NCI-H345 (cell line): ENCODE measurements around the gene KCNQ1.
A peak's percentile ranks its signal among the peaks of the same experiment; 100 is the strongest.

Experiments used
- DNase-seq: peaks from one replicate; lab custom pipeline; 2025; lab: John Stamatoyannopoulos, UW

Gene KCNQ1

DNA sequence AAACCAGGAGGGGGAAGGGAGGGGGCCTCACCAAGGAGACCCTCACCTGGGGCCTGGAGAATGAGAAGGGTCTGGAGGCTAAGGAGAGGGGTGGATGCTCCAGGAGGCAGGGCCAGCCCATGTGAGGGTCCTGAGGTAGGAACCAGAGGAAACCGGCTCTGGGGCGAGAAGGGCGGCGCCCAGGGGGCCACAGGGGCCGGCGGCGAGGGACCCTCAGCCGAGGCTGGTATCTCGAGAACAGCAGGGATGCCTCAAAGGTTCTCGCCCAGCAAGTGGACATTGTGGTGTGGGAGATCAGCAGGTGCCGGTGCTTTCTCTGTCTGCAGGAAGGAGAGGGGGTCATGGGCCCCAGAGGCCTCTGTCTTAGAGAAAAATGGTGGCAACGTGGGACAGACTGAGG lies 392.8 kb downstream of the KCNQ1 start:
- no peak for DNase-seq

DNA sequence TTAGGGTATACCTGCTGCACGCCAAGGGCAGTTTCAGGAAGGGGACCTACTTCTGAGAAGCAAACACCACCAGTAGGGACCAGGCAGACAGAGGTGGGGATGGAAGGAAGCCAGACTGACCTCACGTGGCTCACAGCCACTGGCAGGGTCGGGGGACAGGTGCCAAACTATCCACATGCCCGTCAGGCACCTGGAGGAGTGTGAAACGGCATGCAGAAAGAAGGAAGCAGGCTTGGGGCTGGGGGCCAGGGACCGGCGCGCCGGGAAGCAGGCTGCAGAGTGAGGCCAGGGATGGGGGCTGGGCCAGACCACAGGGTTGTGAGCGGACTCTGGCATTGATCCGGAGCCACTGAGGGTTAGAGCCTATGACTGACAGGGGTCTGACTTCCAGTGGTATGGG lies 393.3 kb downstream of the KCNQ1 start:
- no peak for DNase-seq

DNA sequence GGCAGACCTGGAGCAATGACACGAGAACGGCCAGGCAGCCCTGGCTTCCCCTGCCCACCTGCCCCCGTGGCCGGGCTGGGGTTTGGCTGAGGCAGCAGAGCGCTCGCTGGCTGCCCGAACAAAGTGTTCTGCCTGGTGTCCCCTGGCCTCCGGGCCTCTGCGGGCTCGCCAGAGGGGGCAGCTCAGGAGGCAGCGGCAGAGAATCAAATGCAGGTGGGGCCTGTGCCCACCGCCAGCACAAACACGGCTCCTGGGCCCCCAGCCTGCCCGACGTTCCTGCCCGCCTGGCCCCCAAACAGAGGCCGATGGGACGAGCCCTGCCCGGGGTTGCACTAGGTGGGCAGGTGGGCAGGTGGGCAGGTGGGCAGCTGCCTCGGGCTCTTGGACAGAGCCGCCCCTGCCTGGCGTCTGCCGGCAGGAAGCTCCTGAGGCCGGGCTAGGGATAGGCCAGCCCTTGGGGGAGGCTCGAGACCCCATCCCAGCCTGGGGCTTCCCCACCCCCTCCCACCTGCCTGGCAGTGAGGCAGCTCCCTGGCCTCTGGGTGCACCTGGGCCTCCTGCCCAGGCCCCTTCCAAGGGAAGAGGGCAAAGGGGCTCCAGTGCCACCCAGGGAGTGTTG lies 394.0 kb downstream of the KCNQ1 start:
- DNase-seq: no peak

DNA sequence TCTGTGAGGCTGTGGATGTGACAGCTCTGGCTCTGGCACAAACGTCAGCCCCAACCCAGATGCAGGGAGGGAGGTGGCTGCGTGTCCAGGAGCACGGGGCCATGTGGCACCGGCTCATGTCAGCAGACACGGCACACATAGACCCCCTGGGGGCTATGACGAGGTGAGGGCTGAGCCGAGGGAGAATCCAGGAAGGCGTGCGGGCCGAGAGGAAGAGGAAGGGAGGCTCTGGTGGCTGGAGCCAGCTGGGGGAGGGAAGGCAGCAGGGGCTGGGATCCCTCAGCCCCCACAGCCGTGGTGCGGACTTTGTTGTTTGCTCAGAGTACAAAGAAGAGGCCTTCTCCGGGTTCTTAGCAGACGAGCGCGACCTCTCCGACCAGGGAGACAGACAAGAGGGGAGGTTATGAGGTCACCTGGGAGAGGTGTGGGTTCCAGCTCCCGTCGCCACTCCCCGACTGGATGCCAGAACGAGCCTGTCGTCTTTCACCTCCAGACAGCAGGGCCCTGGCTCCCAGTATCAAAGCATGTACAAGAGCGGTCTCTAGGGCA lies 394.7 kb downstream of the KCNQ1 start:
- no peak for DNase-seq

DNA sequence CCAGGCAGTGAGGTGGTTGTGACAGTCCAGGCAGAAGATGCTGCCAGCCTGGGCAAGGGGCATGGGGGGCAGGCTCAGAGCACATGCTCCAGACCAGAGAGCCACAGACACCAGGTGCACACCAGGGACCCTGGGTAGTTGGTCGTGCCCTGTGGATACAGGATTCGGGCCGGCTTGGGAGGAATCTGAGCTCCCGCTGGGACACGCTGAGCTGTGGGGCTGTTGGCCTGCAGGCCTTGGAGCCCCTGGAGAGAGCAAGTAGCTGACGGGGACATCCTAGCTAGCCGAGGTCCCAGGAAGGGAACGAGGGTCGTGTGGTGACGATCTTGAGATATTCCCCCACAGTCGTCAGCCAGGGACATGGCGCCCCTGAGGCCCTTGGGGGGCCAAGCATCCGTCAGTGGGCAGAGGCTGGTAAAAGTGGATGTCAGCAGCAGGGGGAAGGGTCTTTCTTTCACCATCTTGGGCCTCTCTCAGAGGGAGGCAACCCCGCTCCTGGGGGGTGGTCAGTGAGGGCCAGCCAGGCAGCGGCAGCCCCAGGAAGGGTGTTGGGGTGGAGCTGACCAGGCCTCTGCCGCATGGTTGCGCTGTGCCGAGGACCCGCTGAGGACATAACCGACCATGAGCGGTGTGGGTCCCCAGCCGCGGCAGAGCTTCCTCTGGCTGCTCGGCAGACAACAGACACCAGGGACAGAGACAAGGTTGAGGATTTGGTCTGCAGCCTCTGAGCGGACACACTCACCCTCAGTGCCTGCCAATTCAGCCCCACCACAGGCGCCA lies 396.8 kb downstream of the KCNQ1 start:
- DNase-seq: no peak

DNA sequence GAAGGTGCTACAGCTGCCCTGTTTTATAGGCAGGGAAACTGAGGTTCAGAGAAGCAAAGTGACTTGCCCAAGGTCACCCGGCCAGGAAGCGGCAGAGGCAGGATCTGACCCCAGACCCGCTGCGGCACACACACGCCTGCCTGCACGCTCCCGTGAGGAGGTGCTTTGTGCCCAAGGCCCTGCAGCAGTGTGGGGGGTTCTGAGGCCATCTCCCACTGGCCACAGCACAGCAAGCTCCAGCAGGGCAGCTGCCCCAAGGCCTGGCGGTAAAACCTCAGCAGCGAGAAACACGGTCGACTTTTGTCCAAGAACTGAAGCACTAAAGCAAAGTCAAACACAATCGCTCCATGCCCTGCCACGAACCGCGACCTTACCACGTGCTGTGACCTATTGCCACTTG lies 398.1 kb downstream of the KCNQ1 start:
- no peak for DNase-seq

DNA sequence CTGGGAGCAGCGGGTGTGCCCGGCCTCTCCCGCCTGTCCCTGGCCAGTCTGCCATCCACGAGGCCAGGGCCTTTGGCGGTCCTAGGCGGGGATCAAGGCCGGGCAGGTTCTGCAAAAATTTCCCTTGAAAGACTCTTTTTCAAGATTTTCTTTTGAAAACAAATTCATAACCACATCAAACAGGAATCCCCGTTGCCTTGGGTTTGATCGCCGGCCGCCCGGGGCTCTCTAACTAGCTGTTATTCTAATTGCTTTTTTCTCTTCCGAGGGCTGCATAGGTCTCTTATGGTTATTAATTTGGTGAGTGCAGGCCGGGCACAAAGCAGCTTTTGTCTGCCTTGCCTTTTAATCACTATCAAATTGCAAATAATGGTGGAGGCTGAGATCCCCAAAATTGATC lies 398.7 kb downstream of the KCNQ1 start:
- no peak for DNase-seq

DNA sequence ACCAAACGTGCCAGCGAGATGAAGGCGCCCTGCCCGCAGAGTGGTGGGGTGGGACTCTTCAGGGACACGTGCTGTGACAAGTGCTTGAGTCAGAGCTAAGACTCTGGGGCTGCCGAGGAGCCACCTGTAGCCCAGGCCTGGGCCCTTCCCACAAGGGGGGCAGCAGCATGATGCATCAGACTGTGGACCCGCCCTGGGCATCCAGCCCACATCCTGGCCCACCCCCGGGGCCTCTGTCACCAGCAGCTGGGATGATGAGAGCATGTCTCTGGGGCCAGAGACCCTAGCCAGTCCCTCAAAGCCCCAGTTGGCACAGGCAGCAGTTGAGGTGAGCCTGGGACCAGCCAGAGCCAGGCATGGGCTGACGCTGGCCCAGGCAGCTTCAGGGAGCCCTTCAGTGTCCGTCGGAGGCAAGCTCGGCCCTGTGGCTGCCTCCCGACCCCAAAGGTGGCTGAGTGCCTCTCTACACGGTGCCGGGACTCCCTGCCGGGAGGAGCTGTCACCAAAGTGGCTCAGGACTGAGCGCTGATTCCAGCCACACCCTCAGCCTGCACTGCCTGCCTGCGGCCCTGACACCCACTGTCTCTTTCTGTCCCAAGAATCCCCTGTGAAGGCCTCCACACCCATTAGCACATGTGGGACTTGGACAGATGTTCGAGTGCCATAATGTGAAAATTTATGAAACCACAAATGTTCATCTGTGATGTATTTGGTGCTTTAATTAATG lies 399.5 kb downstream of the KCNQ1 start:
- no peak for DNase-seq

DNA sequence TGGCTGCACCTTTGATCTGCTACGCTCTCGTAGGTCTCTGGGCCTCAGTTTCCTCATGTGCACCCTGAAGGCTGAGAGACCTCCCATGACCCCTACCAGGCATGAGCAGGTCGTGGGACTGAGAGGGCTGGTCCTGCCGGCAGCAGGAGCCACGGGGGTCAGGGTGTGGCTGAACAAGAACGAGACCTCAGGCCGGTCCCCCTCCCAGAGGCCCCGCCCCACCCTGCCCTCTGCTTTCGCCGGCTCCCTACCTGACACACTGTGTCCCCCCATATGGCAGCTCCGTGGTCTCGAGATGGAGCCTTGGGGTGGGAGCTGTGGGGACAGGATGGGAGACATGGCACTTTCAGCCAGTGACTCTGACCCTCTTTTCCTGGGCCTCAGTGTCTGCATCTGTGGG lies 400.2 kb downstream of the KCNQ1 start:
- DNase-seq: no peak

DNA sequence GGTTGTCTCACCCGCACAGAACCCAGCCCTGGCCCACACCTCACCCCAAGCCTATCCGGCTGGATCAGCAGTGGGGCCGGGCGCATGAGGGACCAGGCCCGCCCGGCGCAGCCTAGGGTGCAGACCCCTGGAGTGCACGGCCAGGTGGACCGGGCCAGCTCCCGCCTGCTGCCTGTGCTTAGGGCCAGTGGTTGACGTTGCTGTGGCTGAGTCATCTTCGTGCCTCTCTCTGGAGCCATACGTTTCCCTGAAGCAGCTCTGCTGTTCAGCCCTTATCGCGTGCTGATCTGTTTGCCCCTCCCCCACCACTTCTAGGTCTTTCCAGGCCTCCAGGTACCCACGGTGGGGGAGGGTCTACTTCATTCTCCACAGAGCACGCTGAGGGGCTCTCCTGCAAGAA lies 401.2 kb downstream of the KCNQ1 start:
- no peak for DNase-seq

DNA sequence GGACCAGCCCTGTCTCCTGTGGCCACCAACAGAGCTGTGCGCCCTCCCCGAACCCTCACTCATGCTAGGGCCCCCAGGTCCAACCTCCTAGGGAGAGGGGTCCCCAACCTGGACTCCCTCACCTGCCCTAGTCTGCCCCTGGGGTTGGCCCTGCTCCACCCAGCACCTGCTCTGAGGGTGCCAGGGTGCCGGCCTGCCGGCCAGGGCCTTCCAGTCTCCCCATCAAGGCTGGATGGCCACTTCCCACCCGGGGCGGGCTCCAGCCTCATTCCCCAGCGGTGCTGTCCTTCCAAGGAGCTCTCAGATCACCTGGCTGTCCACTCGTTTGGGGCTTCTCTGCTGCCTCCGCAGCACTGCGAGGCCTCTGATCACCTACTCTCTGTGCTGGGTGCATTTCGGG lies 401.7 kb downstream of the KCNQ1 start:
- no peak for DNase-seq

DNA sequence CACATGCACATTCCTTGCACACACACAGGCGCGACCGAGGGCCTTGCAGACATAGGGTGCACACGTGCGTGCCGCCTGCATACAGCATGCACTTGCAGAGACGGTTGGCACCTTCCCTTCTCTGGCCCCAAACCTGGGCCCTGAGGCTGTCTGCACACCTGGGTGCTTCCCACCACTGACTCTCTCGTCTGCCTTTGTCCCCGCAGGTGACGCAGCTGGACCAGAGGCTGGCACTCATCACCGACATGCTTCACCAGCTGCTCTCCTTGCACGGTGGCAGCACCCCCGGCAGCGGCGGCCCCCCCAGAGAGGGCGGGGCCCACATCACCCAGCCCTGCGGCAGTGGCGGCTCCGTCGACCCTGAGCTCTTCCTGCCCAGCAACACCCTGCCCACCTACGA lies 402.8 kb downstream of the KCNQ1 start:
- DNase-seq: peak; percentile 89

DNA sequence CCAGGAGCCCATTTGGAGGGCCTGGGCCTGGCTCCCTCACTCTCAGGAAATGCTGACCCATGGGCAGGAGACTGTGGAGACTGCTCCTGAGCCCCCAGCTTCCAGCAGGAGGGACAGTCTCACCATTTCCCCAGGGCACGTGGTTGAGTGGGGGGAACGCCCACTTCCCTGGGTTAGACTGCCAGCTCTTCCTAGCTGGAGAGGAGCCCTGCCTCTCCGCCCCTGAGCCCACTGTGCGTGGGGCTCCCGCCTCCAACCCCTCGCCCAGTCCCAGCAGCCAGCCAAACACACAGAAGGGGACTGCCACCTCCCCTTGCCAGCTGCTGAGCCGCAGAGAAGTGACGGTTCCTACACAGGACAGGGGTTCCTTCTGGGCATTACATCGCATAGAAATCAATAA lies 403.7 kb downstream of the KCNQ1 start:
- no peak for DNase-seq

DNA sequence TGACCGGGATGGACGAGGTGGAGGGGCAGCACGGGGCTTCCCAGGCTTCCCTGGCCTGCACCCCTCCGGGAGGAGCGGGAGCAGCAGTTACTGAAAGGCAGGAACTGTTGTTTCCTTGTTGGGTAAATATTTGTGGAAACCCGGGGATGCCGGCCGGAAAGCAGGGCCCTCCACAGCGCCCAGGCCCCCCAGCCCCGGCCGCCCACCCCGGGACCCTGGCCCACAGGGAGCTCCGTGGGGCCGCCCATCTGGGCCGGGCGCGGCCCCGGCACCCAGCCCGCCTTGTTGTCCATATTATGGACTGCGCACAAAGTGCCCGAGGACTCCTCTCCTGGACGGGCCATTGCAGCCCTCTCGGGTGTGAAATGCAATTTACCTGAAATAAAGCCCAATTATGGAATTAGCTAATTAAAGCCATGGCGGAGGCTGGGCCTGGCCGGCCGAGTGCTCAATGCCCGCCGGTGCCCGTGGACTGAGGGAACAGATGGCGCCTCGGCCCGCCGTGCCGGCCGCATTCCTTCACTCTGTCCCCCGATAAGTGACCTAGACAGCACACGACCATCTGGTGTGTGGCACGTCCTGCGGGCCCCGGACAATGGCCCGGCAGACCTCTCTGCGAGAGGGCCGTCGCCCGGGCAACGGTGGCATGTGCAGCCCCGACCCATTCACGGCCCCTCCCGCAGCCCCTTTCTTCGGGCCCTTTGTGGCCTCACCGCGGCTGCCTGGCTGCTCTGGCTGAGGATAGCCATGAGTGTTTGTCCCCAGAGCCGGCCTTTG lies 405.4 kb downstream of the KCNQ1 start:
- no peak for DNase-seq

DNA sequence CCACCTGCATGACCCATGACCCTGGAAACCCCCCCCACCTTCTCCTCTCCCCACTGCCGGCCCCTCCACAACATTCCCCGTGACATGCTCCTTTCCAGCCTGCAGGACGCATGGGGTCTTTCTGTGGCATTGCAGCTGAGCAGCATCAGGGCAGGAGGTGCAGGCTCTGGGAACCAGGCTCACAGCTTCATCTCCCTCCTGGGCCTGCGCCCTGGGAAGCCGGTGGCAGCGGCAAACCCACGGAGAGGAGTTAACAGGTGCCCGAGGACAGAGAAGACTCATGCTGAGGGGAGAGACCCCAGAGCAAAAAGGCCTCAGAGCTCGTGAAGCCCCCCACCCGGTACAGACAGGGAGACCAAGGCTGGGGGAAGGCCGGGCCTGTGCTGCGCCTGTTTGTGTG lies 408.6 kb downstream of the KCNQ1 start:
- no peak for DNase-seq

DNA sequence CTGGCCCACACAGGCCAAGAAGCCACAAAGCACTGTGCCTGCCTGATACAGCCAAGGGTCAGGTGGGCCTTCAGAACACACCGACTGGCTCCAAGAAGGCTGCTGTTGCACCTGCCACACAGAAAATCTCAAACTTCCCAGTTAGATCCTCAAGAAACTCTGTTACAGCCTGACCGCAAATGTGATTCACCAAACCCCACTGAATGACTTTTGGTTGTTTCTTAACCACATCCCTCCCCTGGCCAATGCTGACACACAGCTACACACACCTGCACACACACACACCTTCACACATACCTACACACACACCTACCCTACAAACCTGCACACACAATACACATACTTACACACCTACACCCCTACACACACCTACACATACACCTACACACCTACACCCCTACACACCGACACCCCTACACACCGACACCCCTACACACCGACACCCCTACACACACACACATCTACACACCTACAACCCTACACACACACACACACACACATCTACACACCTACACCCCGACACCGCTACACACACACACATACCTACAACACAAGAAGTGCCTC lies 409.3 kb downstream of the KCNQ1 start:
- no peak for DNase-seq

DNA sequence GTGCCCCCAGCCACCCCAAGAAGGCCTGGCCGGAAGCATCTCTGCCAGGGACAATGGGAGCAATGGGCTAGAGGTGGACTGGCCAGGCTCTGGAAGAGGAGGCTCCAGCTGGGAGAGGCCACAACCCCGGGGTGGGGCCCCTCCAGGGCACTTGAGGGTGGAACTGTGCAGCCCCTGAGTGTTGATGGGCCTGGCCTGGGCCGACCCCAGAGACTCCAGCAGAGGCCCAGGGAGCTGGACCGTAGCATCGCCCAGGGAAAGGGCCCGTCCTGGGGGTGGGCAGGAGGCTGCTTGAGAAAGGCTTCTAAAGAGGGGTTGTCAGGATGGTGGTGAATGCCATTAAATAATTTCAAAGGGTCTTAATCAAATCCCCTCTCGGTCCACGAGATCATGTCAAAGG lies 410.4 kb downstream of the KCNQ1 start:
- no peak for DNase-seq

DNA sequence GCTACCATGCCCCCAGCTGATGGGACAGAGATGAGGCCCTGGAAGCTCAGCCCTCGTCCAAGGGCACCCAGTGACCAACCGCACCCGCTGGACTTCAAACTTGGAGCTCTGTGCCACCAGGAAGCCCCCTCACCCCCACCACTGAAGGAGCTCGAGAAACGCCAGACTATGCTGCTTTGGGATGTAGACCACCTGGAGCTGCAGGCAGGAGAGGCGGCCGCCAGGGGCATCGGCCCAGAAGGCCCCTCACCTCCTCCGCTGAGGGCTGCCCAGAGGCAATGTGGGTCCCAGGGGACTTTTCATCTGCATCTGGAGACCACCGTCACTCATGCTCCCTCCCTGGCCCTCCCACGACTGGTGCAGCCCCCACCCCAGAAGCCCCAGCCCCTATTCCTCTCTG lies 412.5 kb downstream of the KCNQ1 start:
- no peak for DNase-seq

DNA sequence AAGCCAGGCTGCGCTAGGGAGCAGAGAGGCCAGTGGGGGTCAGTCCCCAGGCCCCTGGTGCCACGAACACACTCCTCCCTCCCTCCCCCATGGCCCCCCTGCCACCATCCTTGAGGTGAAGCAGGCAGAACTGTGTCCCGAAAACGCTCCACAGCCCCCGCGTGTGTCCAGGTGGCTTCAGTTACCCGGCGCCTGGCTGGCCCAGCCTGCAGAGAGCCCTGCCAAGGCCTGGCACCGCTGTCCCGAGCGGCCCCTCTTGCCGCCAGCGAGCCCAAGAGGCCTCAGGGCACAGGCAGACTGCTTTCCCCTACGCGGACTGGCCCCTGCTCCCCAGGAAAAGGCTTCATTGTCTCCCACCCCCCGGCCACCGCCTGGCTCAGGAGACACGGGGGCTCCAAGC lies 413.1 kb downstream of the KCNQ1 start:
- no peak for DNase-seq

DNA sequence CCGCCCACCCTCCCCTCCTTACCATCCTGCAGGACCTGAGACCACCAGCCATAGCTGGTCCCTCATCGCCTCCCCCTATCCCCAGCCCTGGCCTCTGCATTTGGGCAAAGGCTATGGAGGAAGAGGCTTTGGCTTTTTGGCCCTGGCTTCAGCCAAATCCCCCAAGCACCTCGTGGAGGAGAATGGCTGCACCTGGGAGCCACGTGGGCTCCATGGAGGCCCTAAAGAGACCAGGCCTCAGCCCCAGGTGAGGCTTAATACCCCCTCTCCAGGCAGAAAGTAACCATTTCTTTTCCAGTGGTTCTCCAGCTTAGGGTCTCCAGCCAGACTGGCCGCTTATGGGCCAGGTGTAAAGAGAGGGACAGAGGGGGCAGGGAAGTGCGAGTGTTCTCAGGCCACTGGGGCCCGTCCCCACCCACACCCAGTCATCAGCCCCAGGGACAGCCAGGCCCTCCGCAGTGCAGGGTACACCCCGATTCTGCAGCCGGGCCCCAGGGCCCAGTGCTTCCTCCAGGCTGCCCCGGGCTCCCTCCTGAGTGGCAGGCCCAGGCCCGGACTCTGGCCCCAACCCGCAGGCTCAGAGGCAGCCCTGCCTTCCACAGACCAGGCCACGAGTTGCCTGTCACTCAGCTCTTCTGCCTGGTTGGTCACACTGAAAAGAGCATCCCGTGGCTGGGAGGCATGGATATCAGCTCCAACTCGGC lies 414.3 kb downstream of the KCNQ1 start:
- no peak for DNase-seq

DNA sequence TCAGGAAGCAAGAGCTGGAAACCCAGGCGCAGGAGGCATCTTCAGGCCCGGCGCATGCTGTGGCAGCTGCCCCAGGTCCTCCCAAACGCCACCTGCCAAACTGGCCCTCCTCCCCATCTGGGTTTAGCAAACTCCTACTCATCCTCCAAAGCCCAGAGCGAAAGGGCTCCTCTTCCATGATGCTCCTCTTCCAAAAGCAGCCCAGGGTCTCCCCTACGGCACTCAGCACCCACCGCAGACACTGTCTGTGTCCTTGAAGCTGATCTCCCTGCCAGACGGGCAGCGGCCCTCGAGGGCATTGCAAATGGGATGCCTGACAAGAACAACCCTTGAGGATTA lies 414.9 kb downstream of the KCNQ1 start:
- DNase-seq: no peak
